Left ventricle myocardium superior (tissue), 1 donor: ENCODE results near the gene MS4A2. TPM values are rescaled to one million over a fixed set of nuclear protein-coding genes. Genes with fewer than 3 reads are reported as not detected.

Experiments
- ATAC-seq: fragments of 200-7000 bp; cut with Tn5 transposase; one replicate; pipeline ENCODE4 v1.9.1; 2020; ENCODE audit warnings: mild to moderate bottlenecking, moderate library complexity
- DNase-seq: peaks from one replicate; pipeline ENCODE4 v3.0.0-alpha.2; 2020
- intact Hi-C: fragments of 100-400 bp; cut with micrococcal nuclease; formaldehyde crosslinking; loops from one replicate; pipeline ENCODE4 v1.11.0; 2022
- total RNA-seq: library from RNA; stranded (reverse); fragmentation: NEBNext Ultra II Directional; extraction: Animal tissue kit (Norgen Biotek cat#: 25700); gene quantifications from one replicate; pipeline ENCODE4 v1.2.1, GENCODE V29; 2021
- donor health status: DM: no; HTN: yes; CAD: no; lungs with severe emphysema.

Gene MS4A2
- total RNA-seq, 1 donor from 2014 or later, result 0.42 TPM

DNA sequence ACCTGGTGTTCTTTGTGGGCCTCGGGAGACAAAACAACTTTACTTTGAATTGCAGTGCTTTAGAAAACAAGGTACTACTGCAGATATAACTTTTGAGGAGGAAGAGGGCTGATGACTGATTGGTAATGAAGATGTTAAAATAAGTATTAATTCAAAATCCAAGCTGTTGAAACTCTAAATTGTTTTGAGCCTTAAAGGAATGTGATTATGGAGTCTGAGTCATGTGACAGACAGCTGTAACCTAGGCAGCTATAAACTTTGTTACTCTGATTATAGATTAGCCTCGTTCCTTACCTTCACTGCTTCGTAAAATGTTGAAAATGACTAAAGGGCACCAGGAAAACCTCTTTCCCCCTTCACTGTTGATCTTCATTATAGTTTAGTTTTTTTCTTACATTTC is 43.4 kb downstream of the MS4A2 start:
- no peak for DNase-seq
- ATAC-seq, result no peak
- intact Hi-C loops, result no loop called here

DNA sequence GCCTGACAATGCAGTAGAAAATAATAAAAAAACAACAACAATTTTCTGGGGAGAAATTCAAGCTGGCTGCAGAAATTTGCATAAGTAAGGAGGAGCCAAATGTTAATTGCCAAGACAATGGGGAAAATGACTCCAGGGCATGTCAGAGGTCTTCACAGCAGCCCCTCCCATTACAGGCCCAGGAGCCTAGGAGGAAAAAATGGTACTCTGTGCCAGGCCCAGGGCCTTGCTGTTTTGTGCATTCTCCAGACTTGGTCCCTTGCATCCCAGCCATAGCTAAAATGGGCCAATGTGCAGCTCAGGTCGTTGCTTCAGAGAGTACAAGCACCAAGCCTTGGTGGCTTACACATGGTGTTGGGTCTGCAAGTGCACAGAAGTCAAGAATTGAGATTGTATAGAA is 45.5 kb downstream of the MS4A2 start:
- intact Hi-C loops, result no loop called here
- no peak for ATAC-seq
- DNase-seq, result no peak

DNA sequence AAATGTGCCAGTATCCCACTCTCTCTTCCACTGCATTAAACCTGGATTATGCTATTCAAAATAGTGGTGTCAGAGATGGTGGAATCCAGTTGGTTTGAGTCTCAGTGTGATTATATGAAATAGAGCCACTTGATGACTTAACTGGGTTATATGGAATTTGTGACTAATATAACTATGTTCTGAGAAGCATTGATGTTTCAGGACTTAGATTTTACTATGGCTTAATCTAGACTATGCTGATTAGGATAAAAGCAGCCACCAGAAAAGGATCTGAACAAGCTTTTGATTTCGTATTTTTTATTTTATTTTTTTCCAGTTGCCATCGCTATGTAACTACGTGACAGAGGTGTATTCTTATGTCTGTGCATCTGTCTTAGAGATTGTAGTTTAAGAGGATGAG is 55.3 kb downstream of the MS4A2 start:
- intact Hi-C loops, result no loop called here
- DNase-seq (no peak), ATAC-seq (no peak)

DNA sequence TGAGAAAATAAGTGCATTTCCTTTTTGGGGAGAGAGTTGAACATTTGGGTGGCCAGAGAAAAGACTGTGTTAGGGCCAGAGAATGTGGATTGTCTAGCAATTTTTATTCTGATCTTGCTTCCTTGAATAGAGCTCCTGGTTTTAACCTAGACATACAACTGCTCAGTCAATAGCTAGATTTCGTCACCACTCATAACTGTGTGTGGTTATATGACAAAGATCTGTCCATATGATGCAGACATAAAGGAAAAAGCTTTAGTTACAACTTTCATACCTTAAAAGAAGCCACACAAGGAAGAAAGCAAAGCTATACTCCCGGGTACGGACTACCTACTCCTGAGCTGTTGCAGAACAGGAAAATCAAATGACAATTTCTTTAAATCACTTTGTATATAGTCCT is 57.2 kb downstream of the MS4A2 start:
- DNase-seq (no peak), ATAC-seq (no peak)
- intact Hi-C loops, result no loop called here

Other genes starting within 250 kb of the MS4A2 start
- gene CBLIF, start 243.2 kb upstream of the MS4A2 start, total RNA-seq, result not detected
- not detected for gene TCN1, start 222.2 kb upstream of the MS4A2 start, total RNA-seq
- gene OOSP3, start 209.9 kb upstream of the MS4A2 start, total RNA-seq, result not detected
- not detected for gene OOSP1, start 150.2 kb upstream of the MS4A2 start, total RNA-seq
- gene OOSP4A, start 124.6 kb upstream of the MS4A2 start, total RNA-seq, result not detected
- gene OOSP4B, start 71.5 kb upstream of the MS4A2 start, total RNA-seq, result not detected
- gene OOSP2, start 48.3 kb upstream of the MS4A2 start, total RNA-seq, result not detected
- gene MS4A3, start 32.0 kb upstream of the MS4A2 start, total RNA-seq, result not detected
- gene MS4A6A, start 94.4 kb downstream of the MS4A2 start, total RNA-seq, result 49.3 TPM
- 0.79 TPM for gene MS4A4E, start 154.5 kb downstream of the MS4A2 start, total RNA-seq
- 13.4 TPM for gene MS4A4A, start 192.0 kb downstream of the MS4A2 start, total RNA-seq
- not detected for gene MS4A6E, start 238.6 kb downstream of the MS4A2 start, total RNA-seq